Islet of Langerhans (tissue), 1 donor: ENCODE measurements around the gene TTYH1.

ENCODE experiments used
- FAIRE-seq: peaks from one replicate; lab custom pipeline; 2011; peaks lifted over from hg19 to GRCh38; lab: Jason Lieb, UNC

The TTYH1 gene

GRCh38 chr19:54482889-54483288 is 67.6 kb downstream of the TTYH1 start:
- FAIRE-seq, result no peak

- FAIRE-seq, result no peak
Observed at GRCh38 chr19:54484451-54484850, 69.2 kb downstream of the TTYH1 start.

GRCh38 chr19:54485851-54486250 is 70.6 kb downstream of the TTYH1 start:
- no peak for FAIRE-seq
